NCI-H524 treated with DMSO at 0.1 percent for 48 hours (cell line): ENCODE data around the gene HGD.

ENCODE experiments used
- DNase-seq: peaks from one replicate; lab custom pipeline; 2025; lab: John Stamatoyannopoulos, UW

Gene HGD

DNA sequence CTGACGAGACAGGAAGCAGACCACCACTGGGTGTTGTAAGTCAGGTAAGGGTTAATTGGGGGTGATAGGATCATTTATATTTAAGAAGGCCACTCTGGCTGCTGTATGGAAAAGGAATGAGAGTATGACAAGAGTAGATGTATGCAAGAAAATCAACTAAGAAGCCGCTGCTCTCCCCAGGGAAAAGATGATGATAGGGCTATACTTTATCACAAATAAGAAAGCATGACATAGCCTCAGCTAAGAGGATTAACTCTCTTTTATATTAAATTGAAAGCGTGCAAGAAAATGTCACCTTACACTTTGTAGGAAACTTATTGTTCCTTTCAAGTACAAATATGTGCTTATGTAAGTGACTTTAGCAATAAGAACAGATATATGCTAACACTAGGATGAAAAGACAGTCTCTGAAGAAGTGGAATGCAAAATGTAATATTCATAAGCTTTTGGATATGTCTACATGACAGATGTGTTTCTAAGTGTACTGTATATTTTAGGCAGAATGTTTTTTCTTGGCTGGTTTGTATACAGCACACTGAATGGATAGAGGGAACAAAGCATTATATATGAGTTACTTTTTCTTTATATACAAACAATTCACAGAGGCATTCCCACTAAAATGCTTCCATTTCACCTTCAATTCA is 94.6 kb downstream of the HGD start:
- DNase-seq = no peak
